ENCODE data around the gene MYRIP.

GRCh38 chr3:40109641-40110490 lies 300.5 kb downstream of the MYRIP start:
- TF ChIP-seq ZFP3 (CRISPR knock-in tag; IDR thresholded peaks at IDR 0.05) = no peak
- TF ChIP-seq ZC3H10 (CRISPR knock-in tag; IDR thresholded peaks at IDR 0.05) = no peak
- no peak for TF ChIP-seq ZFP30 (CRISPR knock-in tag; IDR thresholded peaks at IDR 0.05)
- TF ChIP-seq CREB5 (CRISPR knock-in tag; IDR thresholded peaks at IDR 0.05; ENCODE audit: low read depth) = no peak
- TF ChIP-seq ZNF8 (CRISPR knock-in tag; IDR thresholded peaks at IDR 0.05) = no peak
- no peak for TF ChIP-seq ZNF565 (CRISPR knock-in tag; conservative IDR thresholded peaks at IDR 0.05; ENCODE audit: low read depth)
- TF ChIP-seq PATZ1 (CRISPR knock-in tag; IDR thresholded peaks at IDR 0.05; ENCODE audit: borderline replicate concordance) = no peak
- TF ChIP-seq ISL1 (CRISPR knock-in tag; IDR thresholded peaks at IDR 0.05) = no peak
- no peak for TF ChIP-seq ARNTL (CRISPR knock-in tag; IDR thresholded peaks at IDR 0.05; ENCODE audit: borderline replicate concordance, low read depth)
- TF ChIP-seq ZNF70 (CRISPR knock-in tag; IDR thresholded peaks at IDR 0.05) = no peak
- no peak for TF ChIP-seq CSRNP3 (CRISPR knock-in tag; IDR thresholded peaks at IDR 0.05)
- no peak for TF ChIP-seq PPARA (CRISPR knock-in tag; IDR thresholded peaks at IDR 0.05; ENCODE audit: borderline replicate concordance)
- no peak for TF ChIP-seq POU6F1 (CRISPR knock-in tag; IDR thresholded peaks at IDR 0.05; ENCODE audit: borderline replicate concordance, low read depth)
